PC-9 (cell line): ENCODE results near the gene DFFB. TPM values are rescaled to one million over a fixed set of nuclear protein-coding genes. Genes with fewer than 3 reads are reported as not detected.

Source experiments
- BruUV-seq: library from RNA; stranded (reverse); fragments of 400-500 nt; replicated peaks from 2 replicates; lab custom pipeline; 2021; lab: Mats Ljungman, UMichigan
- CTCF ChIA-PET: fragments of 300-600 bp; sonication (Branson Sonifier 250); formaldehyde crosslinking; loops from one replicate; lab custom pipeline; 2022; ENCODE audit warnings: antibody characterized with exemption; lab: Charles Lee
- POLR2A ChIA-PET: fragments of 300-600 bp; sonication (Branson Sonifier 250); formaldehyde crosslinking; loops from one replicate; lab custom pipeline; 2022; ENCODE audit warnings: antibody characterized with exemption; ENCODE audit not compliant: unreplicated experiment; lab: Charles Lee
- DNase-seq, 2 experiments: peaks; one replicate each; pipeline versions ENCODE4 v3.0.0 to v3.0.0-alpha.2; 2015 to 2022; ENCODE audit warnings: mixed read lengths in 1 of 2
- H2AFZ ChIP-seq: fragments of 200-600 bp; sonication (generic); 2 replicates; pipeline ENCODE4 v1.8.1; 2017; ENCODE audit warnings: antibody characterized with exemption
- H3F3A ChIP-seq: fragments of 200-600 bp; sonication (generic); 2 replicates; pipeline ENCODE4 v1.8.1; 2017; ENCODE audit warnings: antibody characterized with exemption, mild to moderate bottlenecking, low read depth; ENCODE audit not compliant: insufficient read depth
- H3K27ac ChIP-seq: fragments of 200-600 bp; sonication (generic); 2 replicates; pipeline ENCODE4 v1.6.1; 2016; ENCODE audit warnings: mixed run types
- H3K27me3 ChIP-seq: fragments of 200-600 bp; sonication (generic); 2 replicates; pipeline ENCODE4 v1.6.1; 2016; ENCODE audit warnings: low read depth, mixed run types; ENCODE audit not compliant: insufficient read depth
- H3K36me3 ChIP-seq: fragments of 200-600 bp; sonication (generic); 2 replicates; pipeline ENCODE4 v1.6.1; 2016; ENCODE audit warnings: low read depth, mixed run types
- H3K4me1 ChIP-seq: fragments of 200-600 bp; sonication (generic); replicated peaks from 2 replicates; pipeline ENCODE4 v1.6.1; 2016; ENCODE audit warnings: mixed run types; ENCODE audit not compliant: insufficient read depth
- H3K4me2 ChIP-seq: fragments of 200-600 bp; sonication (generic); 2 replicates; pipeline ENCODE4 v1.6.1; 2017; ENCODE audit warnings: mixed run types
- H3K4me3 ChIP-seq: fragments of 200-600 bp; sonication (generic); 2 replicates; pipeline ENCODE4 v1.6.1; 2016; ENCODE audit warnings: mixed run types
- H3K79me2 ChIP-seq: fragments of 200-600 bp; sonication (generic); 2 replicates; pipeline ENCODE4 v1.6.1; 2017; ENCODE audit warnings: low read depth, mixed run types
- H3K9me2 ChIP-seq: fragments of 200-600 bp; sonication (generic); 2 replicates; pipeline ENCODE4 v1.8.1; 2017; ENCODE audit warnings: mild to moderate bottlenecking; ENCODE audit not compliant: insufficient read depth
- H3K9me3 ChIP-seq: fragments of 200-600 bp; sonication (generic); 2 replicates; pipeline ENCODE4 v1.8.1; 2016; ENCODE audit warnings: low read depth; ENCODE audit not compliant: insufficient read depth
- H4K20me1 ChIP-seq: fragments of 200-600 bp; sonication (generic); 2 replicates; pipeline ENCODE4 v1.8.1; 2017; ENCODE audit not compliant: insufficient read depth
- EZH2 ChIP-seq: fragments of 200-600 bp; sonication (generic); IDR thresholded peaks from 2 replicates; pipeline ENCODE4 v1.8.0; 2017; ENCODE audit warnings: antibody characterized with exemption, low read depth
- intact Hi-C: fragments of 100-400 bp; cut with micrococcal nuclease; formaldehyde crosslinking; loops from one replicate; pipeline ENCODE4 v1.10.0; 2022; ENCODE audit not compliant: unreplicated experiment
- total RNA-seq: library from RNA; stranded (reverse); gene quantifications from 2 replicates; pipeline ENCODE4 v1.2.3, GENCODE V29; 2021
- TF ChIP-seq, protein P1 (sequence below): fragments of 200-600 bp; sonication (generic); conservative IDR thresholded peaks from 2 replicates; pipeline ENCODE4 v1.6.1; 2017; ENCODE audit warnings: mixed run types, antibody characterized with exemption, mild to moderate bottlenecking, moderate library complexity

The DFFB gene
- total RNA-seq, 1 experiment from 2014 or later = 4.7 TPM

DNA sequence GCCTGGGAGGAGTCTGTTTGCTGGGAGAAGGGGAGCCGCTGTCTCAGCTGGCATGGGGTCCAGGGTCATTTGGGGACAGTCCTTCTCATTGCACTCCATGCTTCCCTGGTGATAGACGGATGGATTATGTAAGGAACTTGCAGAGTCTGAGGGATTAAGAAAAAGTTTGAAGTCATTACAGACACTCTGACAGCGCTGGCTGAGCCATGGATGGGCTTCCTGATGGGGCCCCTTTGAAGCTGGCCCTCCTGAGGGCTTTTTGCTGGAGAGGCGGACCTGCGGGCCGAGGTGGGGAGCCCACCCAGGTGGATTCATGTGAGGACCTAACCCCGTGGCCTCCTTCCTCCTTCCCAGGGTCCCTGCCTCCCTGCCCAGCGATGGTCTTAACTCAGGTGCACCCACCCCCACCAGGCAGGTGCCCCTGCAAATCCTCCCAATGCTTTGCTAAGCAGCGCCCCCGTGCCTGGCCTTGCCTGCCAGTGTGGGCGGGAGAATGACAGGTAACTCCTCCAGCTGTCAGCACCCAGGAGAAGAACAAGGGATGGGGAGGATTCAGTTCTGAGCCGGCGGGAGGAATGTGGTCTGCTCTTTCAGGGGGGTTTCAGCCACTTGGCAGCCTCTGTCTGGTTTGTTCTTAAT, 67.0 kb downstream of the DFFB start:
- Histone ChIP-seq H3K36me3 (no peaks in the 10 kb centered on the region), H3K27ac (no peak overlapping the region), H4K20me1 (no peaks in the 10 kb centered on the region), H3K9me2 (no peaks in the 10 kb centered on the region), H3F3A (peaks cover 6% of the 10 kb centered on the region; the same call in 1 of the 2 replicates), H3K4me3 (no peak overlapping the region), H3K27me3 (peaks cover 61% of the 10 kb centered on the region), H3K4me1 (no peaks in the 10 kb centered on the region), H3K79me2 (no peaks in the 10 kb centered on the region), H3K4me2 (no peak overlapping the region), H3K9me3 (no peaks in the 10 kb centered on the region), H2AFZ (no peak overlapping the region)
- no peak for TF ChIP-seq EZH2
- TF ChIP-seq, protein P1, sequence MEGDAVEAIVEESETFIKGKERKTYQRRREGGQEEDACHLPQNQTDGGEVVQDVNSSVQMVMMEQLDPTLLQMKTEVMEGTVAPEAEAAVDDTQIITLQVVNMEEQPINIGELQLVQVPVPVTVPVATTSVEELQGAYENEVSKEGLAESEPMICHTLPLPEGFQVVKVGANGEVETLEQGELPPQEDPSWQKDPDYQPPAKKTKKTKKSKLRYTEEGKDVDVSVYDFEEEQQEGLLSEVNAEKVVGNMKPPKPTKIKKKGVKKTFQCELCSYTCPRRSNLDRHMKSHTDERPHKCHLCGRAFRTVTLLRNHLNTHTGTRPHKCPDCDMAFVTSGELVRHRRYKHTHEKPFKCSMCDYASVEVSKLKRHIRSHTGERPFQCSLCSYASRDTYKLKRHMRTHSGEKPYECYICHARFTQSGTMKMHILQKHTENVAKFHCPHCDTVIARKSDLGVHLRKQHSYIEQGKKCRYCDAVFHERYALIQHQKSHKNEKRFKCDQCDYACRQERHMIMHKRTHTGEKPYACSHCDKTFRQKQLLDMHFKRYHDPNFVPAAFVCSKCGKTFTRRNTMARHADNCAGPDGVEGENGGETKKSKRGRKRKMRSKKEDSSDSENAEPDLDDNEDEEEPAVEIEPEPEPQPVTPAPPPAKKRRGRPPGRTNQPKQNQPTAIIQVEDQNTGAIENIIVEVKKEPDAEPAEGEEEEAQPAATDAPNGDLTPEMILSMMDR = no peak
- no peak for DNase-seq
- ChIA-PET POLR2A (no interaction called here), CTCF (no interaction called here)
- no TSS peak for BruUV-seq
- intact Hi-C loops = no loop called here

DNA sequence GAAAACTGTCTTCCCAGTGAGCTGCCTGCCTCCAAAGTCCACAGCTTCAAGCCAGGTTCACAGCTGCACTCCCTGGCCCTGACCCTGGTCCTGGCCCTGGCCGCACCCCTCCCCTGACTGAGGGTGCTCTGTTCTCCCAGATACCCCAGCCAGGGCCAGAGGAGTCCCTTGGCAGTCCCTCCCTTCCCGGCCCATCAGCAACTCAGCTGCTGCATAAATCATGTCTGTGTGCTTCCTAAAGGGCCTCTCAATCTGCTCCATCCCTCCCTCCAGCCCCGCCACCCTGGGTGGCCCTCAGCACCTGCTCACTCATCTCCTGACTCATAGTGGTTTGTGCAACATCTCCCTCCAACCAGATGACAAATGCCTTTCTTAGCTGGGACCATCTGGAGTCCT, 67.5 kb downstream of the DFFB start:
- BruUV-seq = no TSS peak
- H3K36me3 ChIP-seq = no peaks in the 10 kb centered on the region
- intact Hi-C loops = no loop called here
- ChIA-PET CTCF (no interaction called here), POLR2A (no interaction called here)
- no peaks in the 10 kb centered on the region for H3K4me1 ChIP-seq
- H3K9me2 ChIP-seq = no peaks in the 10 kb centered on the region
- no peaks in the 10 kb centered on the region for H3K79me2 ChIP-seq
- H2AFZ ChIP-seq = no peak overlapping the region
- H3K4me3 ChIP-seq = no peak overlapping the region
- TF ChIP-seq, protein P1 = no peak
- TF ChIP-seq EZH2 = no peak
- DNase-seq = peak in 1 of 2 experiments; percentile 61
- peaks cover 57% of the 10 kb centered on the region for H3K27me3 ChIP-seq
- H3K4me2 ChIP-seq = no peak overlapping the region
- H3F3A ChIP-seq = peaks cover 6% of the 10 kb centered on the region; the same call in 1 of the 2 replicates
- H3K9me3 ChIP-seq = no peaks in the 10 kb centered on the region
- H3K27ac ChIP-seq = no peak overlapping the region
- no peaks in the 10 kb centered on the region for H4K20me1 ChIP-seq

DNA sequence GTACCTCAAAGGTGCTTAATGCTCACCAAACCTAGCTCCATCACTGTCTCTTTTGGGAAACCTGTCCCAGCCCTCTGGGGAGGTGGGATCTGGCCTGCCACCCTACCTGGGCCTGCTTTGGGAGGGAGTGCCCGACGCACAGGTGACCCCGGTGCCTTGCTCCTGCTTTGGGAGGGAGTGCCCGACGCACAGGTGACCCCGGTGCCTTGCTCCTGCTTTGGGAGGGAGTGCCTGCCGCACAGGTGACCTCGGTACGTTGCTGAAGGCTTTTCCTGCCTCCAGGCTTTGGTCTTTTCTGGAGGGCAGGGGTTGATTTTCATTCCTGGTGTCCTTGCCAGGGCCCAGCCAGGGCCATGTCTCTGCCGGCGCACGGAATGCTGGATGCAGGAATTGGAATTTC, 68.0 kb downstream of the DFFB start:
- no peaks in the 10 kb centered on the region for H3K36me3 ChIP-seq
- no peaks in the 10 kb centered on the region for H3K79me2 ChIP-seq
- H3K4me1 ChIP-seq = no peaks in the 10 kb centered on the region
- no peak overlapping the region for H3K4me3 ChIP-seq
- no peaks in the 10 kb centered on the region for H3K9me2 ChIP-seq
- H3K27me3 ChIP-seq = peaks cover 58% of the 10 kb centered on the region
- TF ChIP-seq EZH2 = no peak
- TF ChIP-seq, protein P1 = no peak
- no peak overlapping the region for H3K27ac ChIP-seq
- no peaks in the 10 kb centered on the region; the same call in 1 of the 2 replicates for H3K9me3 ChIP-seq
- intact Hi-C loops = no loop called here
- POLR2A ChIA-PET = no interaction called here
- no peaks in the 10 kb centered on the region for H4K20me1 ChIP-seq
- H2AFZ ChIP-seq = no peak overlapping the region
- DNase-seq = no peak
- H3K4me2 ChIP-seq = no peak overlapping the region
- CTCF ChIA-PET = no interaction called here
- BruUV-seq = no TSS peak
- peaks cover 8% of the 10 kb centered on the region; the same call in 1 of the 2 replicates for H3F3A ChIP-seq
